Nucleus accumbens (tissue), 56 donors: ENCODE data around the gene PRPSAP2.
A peak's percentile ranks its signal among the peaks of the same experiment; 100 is the strongest.

Experiments used
- DNase-seq, 56 donors: peaks; one replicate each; lab custom pipeline; 2025; lab: John Stamatoyannopoulos, UW

PRPSAP2 gene

DNA sequence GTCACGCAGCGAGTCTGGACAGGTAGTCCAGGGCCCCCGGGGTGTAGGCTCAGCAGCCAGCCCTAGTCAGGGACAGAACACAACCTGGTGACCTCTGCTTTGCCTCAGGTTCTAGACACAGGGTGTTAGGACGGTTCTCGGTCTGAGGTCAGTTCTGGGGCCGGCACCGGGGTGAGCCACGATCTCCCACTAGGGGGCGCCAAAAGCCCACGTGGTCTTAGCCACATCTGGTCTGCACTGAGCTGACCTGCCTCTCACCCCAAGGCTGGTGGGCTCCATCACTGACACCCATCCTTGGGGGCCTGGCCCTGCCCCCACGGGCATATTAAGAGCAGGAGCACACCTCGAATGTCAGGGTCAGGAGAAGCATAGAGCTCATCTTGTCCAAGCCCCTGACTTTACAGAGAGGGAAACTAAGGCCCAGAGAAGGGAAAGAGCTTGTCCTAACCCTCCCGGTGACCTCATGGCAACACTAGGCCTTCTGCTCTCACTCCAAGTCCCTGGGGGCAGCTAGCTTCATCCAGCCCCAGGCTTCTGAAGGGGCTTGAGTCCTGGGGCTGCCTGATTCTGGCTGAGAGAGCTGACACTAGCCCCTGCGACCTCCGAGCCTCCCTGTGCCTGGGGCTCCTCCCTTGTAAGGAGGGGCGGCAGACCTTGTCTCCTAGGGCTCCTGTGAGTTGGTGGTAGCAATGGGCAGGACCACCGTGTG lies 103.0 kb downstream of the PRPSAP2 start:
- DNase-seq: peak in 41 of 56 donors; percentile 4 to 76 (median 28)

DNA sequence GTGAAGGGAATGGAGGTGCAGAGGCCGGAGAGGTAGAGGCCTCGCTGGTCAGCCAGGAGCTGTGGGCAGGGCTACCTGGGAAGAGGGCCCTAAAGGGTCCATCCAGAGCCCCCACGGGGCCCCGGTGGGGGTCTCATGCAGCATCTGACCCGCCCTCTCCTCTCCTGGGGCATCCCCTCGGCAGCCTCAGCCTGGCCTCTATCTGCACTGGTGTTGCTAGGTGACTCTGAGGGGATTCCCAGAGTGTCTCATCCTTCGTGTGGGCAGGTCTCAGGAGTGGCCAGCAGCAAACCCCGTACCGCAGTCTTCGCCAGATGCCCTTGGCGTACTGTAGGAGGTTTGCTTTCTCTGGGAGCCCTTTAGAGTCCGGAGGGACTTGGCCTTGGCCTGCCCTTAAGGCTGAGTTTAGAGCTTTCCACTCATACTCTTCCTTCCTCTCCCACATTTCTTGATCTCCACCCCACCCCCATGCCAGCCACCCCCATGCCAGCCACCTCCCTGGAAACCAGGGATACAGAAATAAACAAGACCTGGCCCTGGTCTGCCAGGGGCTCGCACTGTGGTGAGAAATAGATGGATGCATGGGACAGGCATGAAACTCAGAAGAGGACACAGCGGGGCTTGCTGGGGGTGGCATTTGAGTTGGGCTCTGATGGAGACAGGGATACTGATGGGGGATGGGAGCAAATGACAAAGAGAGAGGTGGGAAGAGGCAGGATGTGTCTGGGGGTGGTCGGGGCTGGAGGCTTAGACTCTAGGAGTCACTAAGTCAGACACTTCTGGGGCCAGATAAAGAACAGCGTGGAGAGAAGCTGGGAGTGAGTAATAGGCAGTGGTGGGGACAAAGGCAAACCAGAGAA lies 103.9 kb downstream of the PRPSAP2 start:
- DNase-seq: no peak

DNA sequence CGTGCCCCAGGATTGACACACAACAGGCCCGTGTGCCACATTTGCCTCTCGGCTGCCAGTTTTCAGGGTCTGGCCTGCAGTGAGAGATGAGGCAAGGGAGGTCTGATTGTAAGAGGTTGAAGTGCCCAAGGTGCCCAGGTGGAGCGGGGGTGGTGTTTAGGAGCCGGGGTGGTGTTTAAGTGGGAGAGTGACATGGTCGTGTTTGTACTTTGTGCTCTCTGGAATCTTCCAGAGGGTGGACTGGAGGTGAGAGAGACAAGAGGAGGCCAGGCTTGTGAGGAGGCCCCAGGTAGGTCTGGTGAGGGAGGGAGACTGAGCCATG lies 104.5 kb downstream of the PRPSAP2 start:
- no peak for DNase-seq

DNA sequence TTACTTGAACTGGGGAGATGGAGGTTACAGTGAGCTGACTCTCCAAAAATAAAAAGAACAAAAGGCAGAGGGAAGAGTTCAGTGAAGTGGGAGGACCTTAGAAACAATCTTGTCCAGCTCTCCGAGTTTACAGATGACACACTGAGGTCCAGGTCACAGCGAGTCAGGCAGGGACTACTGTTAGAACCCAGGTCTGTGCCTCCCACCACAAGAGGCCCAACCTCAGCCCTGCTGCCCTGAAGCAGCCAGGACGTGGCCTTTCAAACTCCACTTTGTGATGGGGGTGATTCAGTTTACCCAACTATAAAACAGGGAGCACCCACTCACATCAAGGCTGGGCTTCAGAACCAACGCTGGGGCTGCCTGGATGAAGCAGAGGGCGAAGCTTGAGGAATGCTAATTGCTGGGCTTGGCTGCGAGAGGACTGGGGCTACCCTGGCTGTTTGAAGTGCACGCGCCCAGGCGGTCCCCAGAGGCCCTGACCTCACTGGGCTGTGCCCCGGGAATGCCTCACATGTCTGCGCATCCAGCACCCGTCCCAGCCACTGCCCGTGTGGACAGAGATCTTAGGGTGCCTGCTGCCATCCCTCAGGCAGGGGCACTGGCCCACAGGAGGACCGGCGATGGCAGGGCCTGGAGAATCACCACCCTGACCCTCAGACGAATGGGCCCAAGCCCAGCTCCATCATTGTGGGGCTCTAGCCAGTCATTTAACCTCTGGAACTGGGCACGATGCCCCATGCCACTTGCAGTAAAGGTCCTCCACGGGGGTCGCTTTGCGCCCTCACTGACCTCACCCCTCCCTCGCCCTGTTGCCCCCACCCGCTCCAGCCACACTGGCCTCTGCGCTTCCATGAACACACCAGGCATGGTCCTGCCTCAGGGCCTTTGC lies 105.4 kb downstream of the PRPSAP2 start:
- no peak for DNase-seq

DNA sequence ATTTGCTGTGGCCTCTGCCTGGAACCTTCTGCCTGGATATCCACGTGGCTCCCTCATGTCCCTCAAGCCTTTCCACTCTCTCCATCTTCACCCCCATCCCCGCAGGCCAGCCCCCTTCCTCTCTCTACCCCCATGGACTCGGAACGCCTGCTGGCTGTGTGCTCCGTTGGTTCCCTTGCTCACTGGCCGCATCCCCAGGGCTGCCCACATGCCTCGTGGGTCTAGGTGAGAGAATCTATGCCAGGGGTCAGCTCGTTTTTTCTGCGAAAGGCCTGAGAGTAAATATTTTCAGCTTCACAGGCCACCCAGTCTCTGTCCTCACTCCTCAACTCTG lies 106.1 kb downstream of the PRPSAP2 start:
- no peak for DNase-seq

DNA sequence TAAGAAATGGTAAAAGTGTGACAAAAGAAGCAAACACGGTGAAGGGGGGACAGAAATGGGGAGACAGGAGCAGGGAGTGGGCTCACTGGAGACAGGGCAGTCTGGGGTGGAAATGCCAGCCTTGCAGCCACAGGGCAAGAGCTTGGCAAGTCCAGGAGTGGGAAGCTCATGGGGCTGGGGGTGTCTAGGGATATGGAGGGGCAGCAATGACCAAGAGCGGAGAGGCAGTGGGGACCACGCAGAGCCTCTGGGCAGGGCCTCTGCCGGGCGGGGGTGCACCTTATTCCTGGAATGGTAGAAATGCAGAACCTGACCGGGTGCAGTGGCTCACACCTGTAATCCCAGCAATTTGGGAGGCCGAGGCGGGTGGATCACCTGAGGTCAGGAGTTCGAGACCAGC lies 106.6 kb downstream of the PRPSAP2 start:
- no peak for DNase-seq

DNA sequence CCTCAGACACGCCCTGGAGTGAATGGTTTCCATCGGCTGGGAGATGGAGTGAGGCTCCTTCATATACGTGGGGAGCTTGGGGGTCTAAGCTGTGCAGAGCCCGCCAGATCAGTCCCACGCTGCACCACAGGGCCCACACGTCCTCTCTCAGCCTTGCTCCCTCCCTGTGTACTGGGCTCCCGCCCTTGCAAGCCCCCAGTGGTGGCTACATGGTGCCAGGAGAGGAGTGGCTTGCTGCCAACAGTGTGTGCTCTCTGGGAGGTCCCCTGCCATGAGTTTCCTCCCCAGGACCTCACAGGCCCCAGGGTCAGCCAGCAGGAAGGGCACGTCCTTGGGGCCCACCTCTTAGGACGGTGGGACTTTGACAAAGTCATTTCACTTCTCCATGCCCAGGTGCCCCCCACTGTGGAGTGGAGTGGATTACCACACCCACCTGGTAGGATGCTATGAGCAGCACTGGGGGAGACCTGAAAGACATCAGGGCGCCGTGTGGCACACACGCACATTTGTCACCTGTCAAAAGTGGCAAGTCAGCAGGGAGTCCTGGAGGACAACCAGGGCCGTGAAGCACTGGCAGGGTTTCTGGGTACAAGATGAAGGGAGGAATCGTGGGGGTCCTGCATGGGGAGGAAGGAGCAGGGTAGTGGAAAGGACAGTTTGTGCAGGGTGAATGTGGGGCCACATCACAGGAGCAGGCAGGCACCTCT lies 107.8 kb downstream of the PRPSAP2 start:
- no peak for DNase-seq

DNA sequence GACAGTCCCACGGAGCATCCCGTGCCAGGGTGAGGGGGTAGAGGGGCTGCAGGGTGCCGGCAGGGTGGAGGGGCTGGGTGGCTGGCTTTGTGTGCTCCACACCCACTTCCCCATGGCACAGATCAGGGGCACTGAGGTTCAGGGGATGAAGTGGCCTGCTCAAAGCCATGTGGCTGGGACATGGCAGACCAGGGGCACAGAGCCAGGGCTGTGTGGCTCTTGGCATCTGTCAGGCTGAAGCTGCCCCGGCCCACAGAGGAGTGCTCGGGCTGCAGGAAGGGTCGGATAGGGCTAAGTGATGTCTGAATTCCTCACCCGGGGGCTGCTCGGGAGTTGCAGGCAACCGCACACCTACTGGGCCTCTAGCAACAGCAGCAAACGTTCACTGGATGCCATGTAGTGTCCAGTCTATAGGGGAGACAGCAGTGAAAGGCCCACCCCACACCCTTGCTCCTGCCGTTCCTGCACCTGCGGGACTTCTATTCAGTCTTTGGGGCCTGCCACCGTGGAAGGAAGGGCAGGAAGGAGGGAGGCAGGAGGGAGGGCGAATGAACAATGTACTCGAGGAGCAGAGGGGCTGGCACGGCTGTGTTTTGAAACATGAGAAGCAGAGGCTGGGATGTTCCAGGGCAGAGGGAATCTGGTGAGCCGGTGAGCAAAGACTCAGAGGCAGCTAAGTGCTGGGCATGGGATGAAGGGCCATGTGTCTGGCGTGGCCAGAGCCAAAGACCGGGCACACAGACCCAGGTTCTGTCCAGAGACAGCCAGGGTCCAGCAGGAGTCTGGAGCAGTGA lies 109.1 kb downstream of the PRPSAP2 start:
- DNase-seq: no peak

DNA sequence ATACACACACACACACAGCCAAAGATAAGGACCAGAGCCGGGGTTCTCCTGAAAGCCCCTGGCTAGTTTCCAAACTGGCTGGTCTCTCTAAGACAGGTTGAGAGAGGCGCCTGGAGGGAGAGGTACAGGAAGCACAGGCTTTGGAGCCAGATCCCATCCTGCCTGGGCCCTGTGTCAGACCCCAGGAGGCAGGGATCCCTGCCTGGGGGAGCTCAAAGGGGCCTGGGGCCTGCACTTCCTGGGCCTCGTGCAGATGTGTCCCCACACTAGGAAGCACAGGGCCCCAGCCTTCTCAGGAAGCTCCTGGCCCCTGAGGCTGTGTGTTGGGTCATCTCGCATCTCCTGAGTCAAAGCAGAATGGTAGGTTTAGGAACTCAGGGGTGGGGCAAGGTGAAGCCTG lies 110.0 kb downstream of the PRPSAP2 start:
- DNase-seq: no peak

DNA sequence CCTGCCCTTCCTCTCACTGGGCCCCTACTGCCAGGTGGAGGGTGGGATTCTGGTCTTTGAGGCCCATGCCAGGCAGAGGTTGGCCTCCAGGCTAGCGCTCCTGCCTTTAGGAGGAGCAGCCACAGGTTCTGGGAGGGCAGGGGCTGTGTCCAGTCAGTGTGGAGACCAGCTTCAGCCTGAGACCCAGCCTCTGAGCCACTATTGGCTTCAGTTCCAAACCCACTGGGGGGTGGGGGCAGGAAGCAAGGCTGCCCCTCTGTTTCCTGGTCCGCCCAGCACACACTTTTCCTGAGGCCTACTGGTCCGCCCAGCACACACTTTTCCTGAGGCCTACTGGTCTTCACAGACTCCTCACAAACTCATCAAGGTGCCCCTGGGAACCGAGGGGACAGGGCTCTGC lies 110.4 kb downstream of the PRPSAP2 start:
- no peak for DNase-seq

DNA sequence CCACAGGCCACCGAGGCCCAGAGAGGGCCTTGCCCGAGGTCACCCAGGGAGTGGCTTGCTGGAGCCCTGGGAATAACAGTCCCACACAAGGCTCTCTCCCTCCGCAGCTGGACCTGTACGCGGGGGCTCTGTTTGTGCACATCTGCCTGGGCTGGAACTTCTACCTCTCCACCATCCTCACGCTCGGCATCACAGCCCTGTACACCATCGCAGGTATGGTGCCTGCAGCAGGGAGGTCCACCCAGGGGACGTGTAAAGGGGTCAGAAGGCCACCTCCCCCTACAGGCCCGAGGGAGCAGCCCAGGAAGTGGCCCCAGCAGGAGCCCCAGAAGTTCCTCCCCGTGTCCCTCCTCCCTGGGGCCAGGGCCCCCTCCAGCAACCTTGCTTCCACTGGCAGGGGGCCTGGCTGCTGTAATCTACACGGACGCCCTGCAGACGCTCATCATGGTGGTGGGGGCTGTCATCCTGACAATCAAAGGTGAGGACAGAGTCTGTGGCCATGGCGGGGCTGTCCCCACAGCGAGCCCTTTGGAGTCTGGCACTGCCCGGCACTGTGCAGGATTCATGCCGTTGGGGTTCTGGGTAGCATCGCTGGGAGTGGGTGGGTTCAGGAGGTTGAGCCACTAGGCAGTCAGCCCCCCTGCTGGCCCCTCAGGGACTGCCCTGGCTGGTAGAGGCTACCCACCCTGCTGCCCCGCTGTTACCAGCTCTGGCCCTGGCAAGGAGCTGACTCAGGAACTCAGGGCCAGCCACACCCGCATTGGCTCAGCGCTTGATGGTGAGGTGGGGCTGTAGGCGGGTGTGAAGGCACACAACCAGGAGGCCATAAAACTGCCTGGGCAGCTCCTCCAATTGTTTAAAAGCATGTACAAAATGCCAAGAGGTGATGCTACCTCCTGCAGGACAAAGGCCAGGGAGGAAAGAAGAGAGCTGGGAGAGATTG lies 111.3 kb downstream of the PRPSAP2 start:
- no peak for DNase-seq

DNA sequence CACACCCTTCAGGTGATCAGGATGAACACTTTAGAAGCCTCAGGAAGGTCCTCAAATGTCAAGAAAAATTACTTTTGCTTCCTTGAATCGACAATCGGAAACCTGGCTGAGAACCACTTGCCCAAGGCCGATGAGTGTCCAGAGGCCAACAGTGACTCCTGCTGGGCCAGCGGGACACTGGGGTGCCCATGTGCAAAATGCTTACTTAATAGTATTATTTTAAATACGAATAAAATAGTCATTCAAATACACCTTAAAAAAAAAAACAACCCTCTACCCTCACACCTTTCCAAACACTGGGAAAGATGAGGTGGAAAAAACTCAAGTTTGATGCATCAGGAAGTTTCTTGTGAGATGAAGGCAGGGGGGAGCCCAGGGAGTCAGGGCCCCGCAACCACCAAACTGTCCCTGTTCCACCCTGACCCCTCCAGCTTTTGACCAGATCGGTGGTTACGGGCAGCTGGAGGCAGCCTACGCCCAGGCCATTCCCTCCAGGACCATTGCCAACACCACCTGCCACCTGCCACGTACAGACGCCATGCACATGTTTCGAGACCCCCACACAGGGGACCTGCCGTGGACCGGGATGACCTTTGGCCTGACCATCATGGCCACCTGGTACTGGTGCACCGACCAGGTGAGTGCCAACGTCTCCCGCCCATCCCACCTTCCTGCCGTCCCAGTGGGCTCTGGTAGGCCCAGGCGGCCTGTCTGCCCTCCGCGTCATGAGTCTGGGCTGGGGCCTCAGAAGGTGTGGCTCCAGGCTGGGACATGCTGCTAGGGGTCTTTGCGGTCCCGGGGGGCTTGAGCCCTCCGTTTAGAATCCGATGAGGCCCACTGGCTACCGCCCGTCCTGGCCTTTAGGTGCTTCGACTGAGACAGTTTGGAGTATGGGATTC lies 112.9 kb downstream of the PRPSAP2 start:
- no peak for DNase-seq

DNA sequence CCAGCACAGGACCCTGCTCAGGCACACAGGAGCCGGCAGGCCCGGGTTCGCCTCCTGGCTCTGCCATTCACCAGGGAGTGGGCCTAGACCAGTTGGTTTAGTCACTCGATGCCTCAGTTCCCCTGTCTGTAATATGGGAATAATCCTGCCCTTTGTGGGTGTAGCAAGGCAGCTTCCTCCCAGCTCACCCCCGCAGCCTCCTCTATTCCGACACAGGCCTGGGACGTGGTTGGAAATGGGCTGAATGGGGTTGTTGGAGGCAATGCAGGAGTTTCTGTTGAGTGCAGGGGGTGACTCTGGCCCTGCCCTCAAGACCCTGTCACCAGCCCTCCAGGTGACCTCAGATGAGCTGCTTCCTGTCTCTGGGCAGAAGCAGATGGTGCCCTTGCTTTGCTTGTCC lies 113.9 kb downstream of the PRPSAP2 start:
- no peak for DNase-seq

DNA sequence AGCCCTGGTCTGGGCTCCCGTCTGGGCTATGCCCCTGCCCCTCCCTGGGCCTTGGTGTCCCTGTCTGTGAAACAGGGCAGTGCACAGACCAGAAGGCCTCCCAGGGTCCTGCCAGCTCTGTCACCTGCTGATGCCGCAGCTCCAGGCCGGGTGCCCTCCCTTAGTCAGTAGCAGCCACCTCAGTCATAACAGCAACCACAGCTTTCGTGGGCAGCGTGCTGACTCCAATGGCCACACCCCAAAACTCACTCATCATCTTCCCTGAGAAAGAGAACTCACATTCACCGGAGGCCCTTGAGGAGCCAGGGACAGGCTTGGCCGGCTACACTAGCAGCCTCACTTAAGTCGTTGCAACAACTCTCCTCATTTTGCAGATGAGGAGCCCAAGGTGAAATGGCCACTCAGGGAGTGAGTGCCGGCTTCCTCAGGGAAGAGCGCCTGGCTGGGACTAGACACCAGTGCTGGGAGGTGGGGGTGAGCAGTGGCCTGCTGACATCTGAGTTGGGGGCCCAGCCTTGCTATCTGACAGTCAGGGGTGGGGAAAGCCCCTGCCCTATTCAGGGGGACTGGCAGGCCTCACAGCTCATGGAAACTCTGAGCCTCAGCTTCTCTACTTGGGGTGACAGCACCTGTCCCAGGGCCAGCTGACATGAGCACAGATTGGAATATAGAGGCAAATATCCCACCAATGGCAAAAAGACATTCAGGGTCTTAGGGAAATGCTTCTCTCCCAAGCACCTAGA lies 116.6 kb downstream of the PRPSAP2 start:
- no peak for DNase-seq

DNA sequence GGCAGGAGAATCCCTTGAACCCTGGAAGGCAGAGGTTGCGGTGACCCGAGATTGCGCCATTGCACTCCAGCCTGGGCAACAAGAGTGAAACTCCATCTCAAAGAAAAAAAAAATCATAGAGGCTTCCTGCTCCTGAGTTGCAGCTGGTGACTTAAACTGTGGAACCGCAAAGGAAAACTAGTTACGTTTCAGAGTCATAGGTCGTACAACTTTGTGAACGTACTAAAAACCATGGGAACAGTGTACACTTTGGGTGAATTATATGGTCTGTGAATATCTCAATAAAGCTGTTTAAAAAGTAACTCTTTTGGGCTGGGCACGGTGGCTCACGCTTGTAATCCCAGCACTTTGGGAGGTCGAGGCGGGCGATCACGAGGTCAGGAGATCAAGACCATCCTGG lies 117.7 kb downstream of the PRPSAP2 start:
- no peak for DNase-seq

DNA sequence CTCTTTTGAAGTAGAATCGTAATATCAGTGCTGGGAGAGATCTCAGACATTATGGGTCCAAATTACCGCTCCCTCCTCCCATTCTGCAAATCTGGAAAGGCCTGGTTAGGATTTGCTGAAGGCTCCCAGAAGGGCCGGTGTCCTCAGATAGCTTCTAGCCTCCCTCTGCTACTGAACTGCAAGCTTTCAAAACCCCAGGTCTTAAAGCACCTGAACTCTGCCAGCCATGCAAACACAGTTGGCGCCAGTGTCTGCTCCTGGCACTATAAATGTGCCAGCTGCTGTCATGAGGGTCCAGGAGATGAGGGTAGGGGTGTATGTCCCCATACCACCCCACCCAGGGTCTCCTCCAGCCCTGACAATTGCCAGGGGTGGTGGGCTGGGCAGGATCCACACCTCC lies 118.3 kb downstream of the PRPSAP2 start:
- DNase-seq: no peak

DNA sequence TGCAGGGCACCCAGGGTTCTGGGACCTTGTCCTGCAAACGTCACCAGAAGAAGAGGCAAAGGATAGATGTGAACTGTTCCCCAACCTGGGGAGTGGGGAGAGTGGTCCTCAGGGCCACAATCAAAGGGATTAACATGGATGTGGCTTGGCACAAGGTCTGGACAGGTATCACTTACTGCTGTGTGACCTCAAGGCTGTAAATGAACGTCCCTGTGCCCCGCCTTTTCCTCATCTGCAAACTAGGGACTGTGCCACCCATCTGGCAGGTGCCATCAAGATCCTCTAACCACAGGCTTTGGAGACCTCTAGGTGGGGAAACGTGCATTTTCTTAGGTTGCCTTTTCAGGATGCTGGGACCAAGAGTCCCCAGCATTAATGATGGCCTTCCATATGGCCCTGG lies 119.1 kb downstream of the PRPSAP2 start:
- DNase-seq: no peak
